Fibroblast of lung (primary cell): ENCODE measurements around the gene TMPRSS4. TPM values are rescaled to one million over a fixed set of nuclear protein-coding genes. Genes with fewer than 3 reads are reported as not detected.

Experiments used
- DNase-seq, 2 donors: peaks; one replicate each; pipeline versions ENCODE4 v3.0.0 to v3.0.0-alpha.2; 2010; ENCODE audit warnings: low read depth in 2 of 2
- H2AFZ ChIP-seq: 2 replicates; pipeline ENCODE4 v1.5.1; 2012; ENCODE audit warnings: low read length, control low read depth, inconsistent platforms
- H3K27ac ChIP-seq: 2 replicates; pipeline ENCODE4 v1.5.1; 2011; ENCODE audit warnings: low read length, control low read depth; ENCODE audit not compliant: insufficient read depth
- H3K27me3 ChIP-seq: 2 replicates; pipeline ENCODE4 v1.5.1; 2011; ENCODE audit warnings: mild to moderate bottlenecking, low read length; ENCODE audit not compliant: control insufficient read depth, insufficient read depth
- H3K36me3 ChIP-seq: 2 replicates; pipeline ENCODE4 v1.5.1; 2011; ENCODE audit warnings: low read length; ENCODE audit not compliant: control insufficient read depth, insufficient read depth
- H3K4me1 ChIP-seq: 2 replicates; pipeline ENCODE4 v1.5.1; 2011; ENCODE audit warnings: low read length; ENCODE audit not compliant: control insufficient read depth, insufficient read depth; ENCODE audit errors: extremely low read depth
- H3K4me2 ChIP-seq: 2 replicates; pipeline ENCODE4 v1.5.1; 2011; ENCODE audit warnings: low read length, control low read depth; ENCODE audit not compliant: insufficient read depth; ENCODE audit errors: extremely low read depth
- H3K4me3 ChIP-seq, 4 experiments: fragments of 200-600 bp in 1 of 4; sonication (generic) in 1 of 4; replicated peaks in 1 of 4; 2 replicates each; pipeline ENCODE4 v1.5.1; 2011 to 2016; ENCODE audit warnings: low read length in 4 of 4, low read depth in 3 of 4, mild to moderate bottlenecking in 3 of 4, control low read depth in 2 of 4, inconsistent platforms in 1 of 4, mixed read lengths in 1 of 4; ENCODE audit not compliant: insufficient read depth in 1 of 4; ENCODE audit errors: control extremely low read depth in 1 of 4
- H3K79me2 ChIP-seq: 2 replicates; pipeline ENCODE4 v1.5.1; 2012; ENCODE audit warnings: mild to moderate bottlenecking, low read length, inconsistent platforms; ENCODE audit not compliant: control insufficient read depth, insufficient read depth
- H3K9ac ChIP-seq: 2 replicates; pipeline ENCODE4 v1.5.1; 2011; ENCODE audit warnings: mild to moderate bottlenecking, low read length, control low read depth; ENCODE audit not compliant: insufficient read depth
- H3K9me3 ChIP-seq: 2 replicates; pipeline ENCODE4 v1.5.1; 2012; ENCODE audit warnings: low read depth, low read length; ENCODE audit not compliant: control insufficient read depth, insufficient read depth
- H4K20me1 ChIP-seq: 2 replicates; pipeline ENCODE4 v1.5.1; 2011; ENCODE audit warnings: low read length; ENCODE audit not compliant: control insufficient read depth, insufficient read depth; ENCODE audit errors: extremely low read depth
- CTCF ChIP-seq, 2 donors: IDR thresholded peaks in 1 of 2; conservative IDR thresholded peaks in 1 of 2; 1 replicate in 1 of 2; 2 replicates in 1 of 2; pipeline ENCODE4 v1.5.1; 2011 to 2012; ENCODE audit warnings: low read length in 2 of 2, control low read depth in 1 of 2, inconsistent platforms in 1 of 2, low read depth in 1 of 2, mild to moderate bottlenecking in 1 of 2
- EZH2 ChIP-seq: IDR thresholded peaks from 2 replicates; pipeline ENCODE4 v1.5.1; 2012; ENCODE audit warnings: low read length, control low read depth, mild to moderate bottlenecking; ENCODE audit errors: missing control alignments
- polyA plus RNA-seq, 2 donors: library from polyadenylated mRNA; depleted of rRNA in 1 of 2; stranded (reverse) in 1 of 2; unstranded in 1 of 2; fragments of >200 nt; gene quantifications; 2 replicates each; pipeline ENCODE4 v1.2.1, GENCODE V29; 2011 to 2012; ENCODE audit warnings: missing spikeins in 1 of 2
- total RNA-seq: library from RNA; depleted of rRNA; stranded (reverse); fragments of >200 nt; gene quantifications from 2 replicates; pipeline ENCODE4 v1.2.1, GENCODE V29; 2014

TMPRSS4 gene
- total and polyA plus RNA-seq, 2 donors (not counting 1 experiment from before 2014, with no cell fraction given): not detected

- no peaks in the 10 kb centered on the region for H3K79me2 ChIP-seq
- H2AFZ ChIP-seq: no peak overlapping the region
- no peaks in the 10 kb centered on the region for H3K36me3 ChIP-seq
- no peaks in the 10 kb centered on the region for H4K20me1 ChIP-seq
- H3K9me3 ChIP-seq: no peaks in the 10 kb centered on the region
- TF ChIP-seq EZH2: no peak
- TF ChIP-seq CTCF (conservative IDR thresholded peaks at IDR 0.05 in 1 of 2, IDR thresholded peaks at IDR 0.05 in 1 of 2; ENCODE audit: low read depth in 1 of 2, low read length in 2 of 2): no peak
- H3K4me2 ChIP-seq: no peak overlapping the region
- no peaks in the 10 kb centered on the region for H3K4me1 ChIP-seq
- DNase-seq: no peak
- no peak overlapping the region for H3K4me3 ChIP-seq
- H3K27ac ChIP-seq: no peak overlapping the region
- no peaks in the 10 kb centered on the region for H3K27me3 ChIP-seq
- H3K9ac ChIP-seq: no peak overlapping the region
Observed at GRCh38 chr11:118133816-118134215, 56.9 kb downstream of the TMPRSS4 start.

GRCh38 chr11:118135051-118135795 lies 58.3 kb downstream of the TMPRSS4 start:
- Histone ChIP-seq H3K4me3 (no peak overlapping the region), H2AFZ (no peak overlapping the region), H3K4me2 (no peak overlapping the region), H3K4me1 (no peaks in the 10 kb centered on the region), H3K9ac (no peak overlapping the region), H3K27ac (no peak overlapping the region), H3K36me3 (no peaks in the 10 kb centered on the region), H3K27me3 (no peaks in the 10 kb centered on the region), H4K20me1 (no peaks in the 10 kb centered on the region), H3K79me2 (no peaks in the 10 kb centered on the region), H3K9me3 (no peaks in the 10 kb centered on the region)
- TF ChIP-seq EZH2 (no peak), CTCF (conservative IDR thresholded peaks at IDR 0.05 in 1 of 2, IDR thresholded peaks at IDR 0.05 in 1 of 2; ENCODE audit: low read depth in 1 of 2, low read length in 2 of 2) (no peak)
- DNase-seq: no peak

- Histone ChIP-seq H3K27me3 (no peaks in the 10 kb centered on the region), H3K4me2 (no peak overlapping the region), H3K27ac (no peak overlapping the region), H3K4me1 (no peaks in the 10 kb centered on the region), H3K9ac (no peak overlapping the region), H3K79me2 (no peaks in the 10 kb centered on the region), H4K20me1 (no peaks in the 10 kb centered on the region), H3K4me3 (no peak overlapping the region), H3K9me3 (no peaks in the 10 kb centered on the region), H2AFZ (no peak overlapping the region), H3K36me3 (no peaks in the 10 kb centered on the region)
- DNase-seq: no peak
- TF ChIP-seq CTCF (conservative IDR thresholded peaks at IDR 0.05 in 1 of 2, IDR thresholded peaks at IDR 0.05 in 1 of 2; ENCODE audit: low read depth in 1 of 2, low read length in 2 of 2) (no peak), EZH2 (no peak)
Observed at GRCh38 chr11:118135796-118136165, 58.9 kb downstream of the TMPRSS4 start.
